Lower lobe of right lung (tissue), 2 donors: ENCODE measurements around the gene TMEM186. TPM values are rescaled to one million over a fixed set of nuclear protein-coding genes. Genes with fewer than 3 reads are reported as not detected.
"Not testable (repeated sequence)": the region's sequence is repeated elsewhere in the genome, so short reads cannot be mapped to it uniquely, and the experiment has no call there.

Experiments
- ATAC-seq, 2 donors: fragments of 200-7000 bp; cut with Tn5 transposase; one replicate each; pipeline ENCODE4 v1.9.1; 2020 to 2022; ENCODE audit warnings: mild to moderate bottlenecking in 2 of 2, moderate library complexity in 2 of 2
- DNase-seq: peaks from one replicate; pipeline ENCODE4 v3.0.0-alpha.2; 2020
- H3K27ac ChIP-seq: fragments of 200-600 bp; one replicate; pipeline ENCODE4 v1.8.0; 2022
- H3K27me3 ChIP-seq: fragments of 200-600 bp; one replicate; pipeline ENCODE4 v1.8.0; 2022; ENCODE audit warnings: low read depth
- H3K36me3 ChIP-seq: fragments of 200-600 bp; one replicate; pipeline ENCODE4 v1.8.0; 2022; ENCODE audit warnings: mild to moderate bottlenecking
- H3K4me1 ChIP-seq: fragments of 200-600 bp; one replicate; pipeline ENCODE4 v1.8.0; 2022
- H3K4me3 ChIP-seq: fragments of 200-600 bp; one replicate; pipeline ENCODE4 v1.8.0; 2022; ENCODE audit warnings: mild to moderate bottlenecking
- H3K9me3 ChIP-seq: fragments of 200-600 bp; one replicate; pipeline ENCODE4 v1.8.0; 2022
- CTCF ChIP-seq: fragments of 200-600 bp; IDR thresholded peaks from one replicate; pipeline ENCODE4 v1.8.0; 2022; ENCODE audit warnings: antibody characterized with exemption, mild to moderate bottlenecking
- intact Hi-C: fragments of 100-400 bp; cut with DNase I; formaldehyde crosslinking; loops from one replicate; pipeline ENCODE4 v1.11.0; 2022
- long read RNA-seq: library from polyadenylated mRNA; unstranded; transcript quantifications from one replicate; pipeline ENCODE4 v2.0.0, GENCODE V29; 2021
- total RNA-seq: library from RNA; stranded (reverse); fragmentation: NEBNext Ultra II Directional; extraction: Animal tissue kit (Norgen Biotek cat#: 25700); gene quantifications from one replicate; pipeline ENCODE4 v1.2.1, GENCODE V29; 2021
- donor health status: DM: no; HTN: yes; CAD: no; lungs with severe emphysema.

Gene TMEM186
- total RNA-seq, result 8.6 TPM
- long read RNA-seq, partial matches to known transcripts, result 0 of 5 reads
- long read RNA-seq, other reads (novel, unspliced or antisense), result 2 of 5 reads

GRCh38 chr16:8797364-8798173, at the start of gene TMEM186, which contains the start of gene PMM2:
Gene TMEM186, minus strand, starts transcription at chr16:8797639. Its CDS starts 25 bp downstream, at chr16:8797614.
Gene PMM2, plus strand, starts transcription at chr16:8797839. Its CDS starts 44 bp downstream, at chr16:8797883.
- no peaks in the 10 kb centered on the region for H3K9me3 ChIP-seq
- TF ChIP-seq CTCF, result no peak
- intact Hi-C loops, result no loop called here
- H3K4me3 ChIP-seq, result peak within 1 kb of the TSS; percentile 88
- H3K27me3 ChIP-seq, result no peaks in the 10 kb centered on the region
- ATAC-seq (peak; percentile 99), DNase-seq (peak; percentile 98)
- H3K4me1 ChIP-seq, result peaks cover 43% of the 10 kb centered on the region
- H3K36me3 ChIP-seq, result peaks cover 37% of the 10 kb centered on the region
- H3K27ac ChIP-seq, result peak within 1 kb of the TSS; percentile 87

GRCh38 chr16:8847145-8847544, 49.7 kb upstream of the TMEM186 start:
- no peak overlapping the region for H3K27ac ChIP-seq
- no peak overlapping the region for H3K4me3 ChIP-seq
- H3K4me1 ChIP-seq, result peaks cover 30% of the 10 kb centered on the region
- DNase-seq, result no peak
- ATAC-seq, result no peak
- H3K27me3 ChIP-seq, result no peaks in the 10 kb centered on the region
- intact Hi-C loops, result no loop called here
- TF ChIP-seq CTCF, result no peak
- peaks cover 54% of the 10 kb centered on the region for H3K36me3 ChIP-seq
- H3K9me3 ChIP-seq, result no peaks in the 10 kb centered on the region

GRCh38 chr16:8846401-8846932, 49.0 kb upstream of the TMEM186 start:
- intact Hi-C loops, result no loop called here
- no peaks in the 10 kb centered on the region for H3K27me3 ChIP-seq
- no peaks in the 10 kb centered on the region for H3K9me3 ChIP-seq
- peaks cover 25% of the 10 kb centered on the region for H3K4me1 ChIP-seq
- no peak for TF ChIP-seq CTCF
- no peak overlapping the region for H3K4me3 ChIP-seq
- no peak overlapping the region for H3K27ac ChIP-seq
- ATAC-seq, result no peak
- H3K36me3 ChIP-seq, result peaks cover 51% of the 10 kb centered on the region
- no peak for DNase-seq

- no peak overlapping the region for H3K27ac ChIP-seq
- no peak overlapping the region for H3K4me3 ChIP-seq
- no peak for ATAC-seq
- H3K9me3 ChIP-seq, result no peaks in the 10 kb centered on the region
- no peaks in the 10 kb centered on the region for H3K27me3 ChIP-seq
- intact Hi-C loops, result no loop called here
- TF ChIP-seq CTCF, result no peak
- H3K36me3 ChIP-seq, result peaks cover 49% of the 10 kb centered on the region
- peaks cover 21% of the 10 kb centered on the region for H3K4me1 ChIP-seq
- DNase-seq, result no peak
These were observed 48.4 kb upstream of the TMEM186 start for GRCh38 chr16:8845699-8846298.

- H3K27ac ChIP-seq, H3K27me3 ChIP-seq, intact Hi-C loops, H3K9me3 ChIP-seq, H3K4me1 ChIP-seq, DNase-seq, ATAC-seq: not testable (repeated sequence)
- H3K4me3 ChIP-seq, result peak overlapping the region; percentile 21
- H3K36me3 ChIP-seq, result peaks cover 25% of the 10 kb centered on the region
These were observed 45.9 kb upstream of the TMEM186 start for GRCh38 chr16:8843296-8843695.

GRCh38 chr16:8842016-8842415, 44.6 kb upstream of the TMEM186 start:
- ATAC-seq, intact Hi-C loops, H3K27me3 ChIP-seq, DNase-seq, H3K4me1 ChIP-seq, H3K9me3 ChIP-seq: not testable (repeated sequence)
- H3K4me3 ChIP-seq, result peak overlapping the region; percentile 21
- H3K36me3 ChIP-seq, result peaks cover 13% of the 10 kb centered on the region
- peak overlapping the region; percentile 41 for H3K27ac ChIP-seq

- intact Hi-C loops, ATAC-seq, H3K27me3 ChIP-seq, H3K4me3 ChIP-seq, H3K27ac ChIP-seq, H3K36me3 ChIP-seq, H3K9me3 ChIP-seq, DNase-seq: not testable (repeated sequence)
- peaks cover 11% of the 10 kb centered on the region for H3K4me1 ChIP-seq
These were observed 40.2 kb upstream of the TMEM186 start for GRCh38 chr16:8837594-8837993.

GRCh38 chr16:8836797-8837196, 39.4 kb upstream of the TMEM186 start:
- DNase-seq, intact Hi-C loops, ATAC-seq: not testable (repeated sequence)

More at GRCh38 chr16:8836797-8837196, 39.4 kb upstream of the TMEM186 start:
- H3K4me1 ChIP-seq, result peaks cover 11% of the 10 kb centered on the region
- not testable (repeated sequence) for H3K27me3 ChIP-seq, H3K27ac ChIP-seq, H3K4me3 ChIP-seq, H3K9me3 ChIP-seq, H3K36me3 ChIP-seq
